IMR-90 (cell line): Measurements from ENCODE around the gene ARRB1. TPM values are rescaled to one million over a fixed set of nuclear protein-coding genes. Genes with fewer than 3 reads are reported as not detected.

Experiments
- ATAC-seq: fragments of 200-7000 bp; cut with Tn5 transposase; 2 replicates; pipeline ENCODE4 v1.9.1; 2020; ENCODE audit warnings: low read depth, mild to moderate bottlenecking, moderate library complexity
- BruUV-seq: library from RNA; stranded (reverse); fragments of 400-500 nt; replicated peaks from 2 replicates; lab custom pipeline; 2021; lab: Mats Ljungman, UMichigan
- CTCF ChIA-PET: fragments of 300-600 bp; formaldehyde crosslinking; extraction: SDS; loops from one replicate; lab custom pipeline; 2021; ENCODE audit warnings: antibody characterized with exemption; lab: Yijun Ruan, JAX
- POLR2A ChIA-PET: fragments of 300-600 bp; sonication (Branson Sonifier 250); formaldehyde crosslinking; loops from one replicate; lab custom pipeline; 2022; ENCODE audit warnings: antibody characterized with exemption; ENCODE audit not compliant: unreplicated experiment; lab: Charles Lee
- DNase-seq: peaks from one replicate; pipeline ENCODE4 v3.0.0; 2013
- H2AFZ ChIP-seq: replicated peaks from 2 replicates; pipeline ENCODE3; 2013; ENCODE audit warnings: low read length, mild to moderate bottlenecking; ENCODE audit not compliant: poor library complexity
- H2AK5ac ChIP-seq: 2 replicates; pipeline ENCODE4 v1.6.1; 2013; ENCODE audit warnings: low read depth, low read length, inconsistent platforms
- H2AK9ac ChIP-seq: replicated peaks from 2 replicates; pipeline ENCODE3; 2013; ENCODE audit warnings: mild to moderate bottlenecking, low read depth, low read length, moderate library complexity; ENCODE audit not compliant: poor library complexity
- H2BK120ac ChIP-seq: 2 replicates; pipeline ENCODE4 v1.6.1; 2013; ENCODE audit warnings: low read depth, low read length, inconsistent platforms
- H2BK15ac ChIP-seq: 3 replicates; pipeline ENCODE4 v1.6.1; 2013; ENCODE audit warnings: low read depth, low read length, inconsistent platforms
- H2BK20ac ChIP-seq: 2 replicates; pipeline ENCODE4 v1.6.1; 2013; ENCODE audit warnings: low read depth, mild to moderate bottlenecking, inconsistent platforms, low read length, moderate library complexity
- H2BK5ac ChIP-seq: 2 replicates; pipeline ENCODE4 v1.6.1; 2013; ENCODE audit warnings: mild to moderate bottlenecking, low read depth, low read length, inconsistent platforms; ENCODE audit not compliant: poor library complexity, severe bottlenecking
- H3K14ac ChIP-seq: replicated peaks from 2 replicates; pipeline ENCODE4 v1.6.1; 2013; ENCODE audit warnings: low read depth, low read length, inconsistent platforms
- H3K18ac ChIP-seq: 2 replicates; pipeline ENCODE4 v1.6.1; 2013; ENCODE audit warnings: low read depth, low read length, control low read depth
- H3K23ac ChIP-seq: 2 replicates; pipeline ENCODE4 v1.6.1; 2013; ENCODE audit warnings: low read depth, low read length, inconsistent platforms
- H3K27ac ChIP-seq: 2 replicates; pipeline ENCODE4 v1.5.1; 2013; ENCODE audit warnings: mild to moderate bottlenecking, control low read depth, low read length; ENCODE audit not compliant: insufficient read depth
- H3K27me3 ChIP-seq: 2 replicates; pipeline ENCODE4 v1.6.1; 2013; ENCODE audit warnings: low read length; ENCODE audit not compliant: control insufficient read depth, insufficient read depth
- H3K36me3 ChIP-seq: 2 replicates; pipeline ENCODE4 v1.6.1; 2013; ENCODE audit warnings: low read length, mixed read lengths; ENCODE audit not compliant: control insufficient read depth, insufficient read depth
- H3K4ac ChIP-seq: 2 replicates; pipeline ENCODE4 v1.6.1; 2013; ENCODE audit warnings: low read depth, low read length, inconsistent platforms
- H3K4me1 ChIP-seq: 2 replicates; pipeline ENCODE4 v1.6.1; 2013; ENCODE audit warnings: low read length, mixed read lengths; ENCODE audit not compliant: control insufficient read depth, insufficient read depth
- H3K4me2 ChIP-seq: 2 replicates; pipeline ENCODE4 v1.6.1; 2013; ENCODE audit warnings: low read depth, mild to moderate bottlenecking, control low read depth, low read length, moderate library complexity
- H3K4me3 ChIP-seq: 2 replicates; pipeline ENCODE4 v1.5.1; 2013; ENCODE audit warnings: low read depth, mild to moderate bottlenecking, control low read depth, low read length, moderate library complexity; ENCODE audit not compliant: insufficient read depth
- H3K56ac ChIP-seq: 2 replicates; pipeline ENCODE4 v1.6.1; 2013; ENCODE audit warnings: low read length, inconsistent platforms; ENCODE audit not compliant: insufficient read depth; ENCODE audit errors: extremely low read depth
- H3K79me1 ChIP-seq, 2 experiments: 2 replicates each; pipeline ENCODE4 v1.6.1; 2013; ENCODE audit warnings: low read length in 2 of 2, inconsistent platforms in 1 of 2, low read depth in 1 of 2
- H3K9ac ChIP-seq: 2 replicates; pipeline ENCODE4 v1.6.1; 2013; ENCODE audit warnings: low read depth, low read length, control low read depth
- H3K9me1 ChIP-seq: 2 replicates; pipeline ENCODE4 v1.6.1; 2013; ENCODE audit warnings: low read length, inconsistent platforms; ENCODE audit not compliant: insufficient read depth
- H3K9me3 ChIP-seq: 2 replicates; pipeline ENCODE4 v1.6.1; 2013; ENCODE audit warnings: low read length; ENCODE audit not compliant: control insufficient read depth, insufficient read depth
- H4K20me1 ChIP-seq: 2 replicates; pipeline ENCODE4 v1.6.1; 2013; ENCODE audit warnings: low read length, inconsistent platforms; ENCODE audit not compliant: insufficient read depth
- H4K5ac ChIP-seq: 2 replicates; pipeline ENCODE4 v1.6.1; 2013; ENCODE audit warnings: mild to moderate bottlenecking, low read depth, low read length, control low read depth
- H4K8ac ChIP-seq, 2 experiments: 2 replicates each; pipeline ENCODE4 v1.6.1; 2013; ENCODE audit warnings: low read depth in 2 of 2, low read length in 2 of 2, control low read depth in 1 of 2, inconsistent platforms in 1 of 2
- H4K91ac ChIP-seq: 2 replicates; pipeline ENCODE4 v1.6.1; 2013; ENCODE audit warnings: low read depth, low read length, inconsistent platforms; ENCODE audit not compliant: insufficient read depth
- CEBPB ChIP-seq: IDR thresholded peaks from 2 replicates; pipeline ENCODE4 v1.6.1; 2012; ENCODE audit warnings: low read depth, low read length, improper control_type of control experiment
- CTCF ChIP-seq: conservative IDR thresholded peaks from 2 replicates; pipeline ENCODE4 v1.5.1; 2012; ENCODE audit warnings: mild to moderate bottlenecking, low read depth, low read length, improper control_type of control experiment
- FOS ChIP-seq: fragments of 150-350 bp; IDR thresholded peaks from 2 replicates; pipeline ENCODE4 v1.6.1; 2016; ENCODE audit warnings: low read depth, low read length
- MAZ ChIP-seq: IDR thresholded peaks from 2 replicates; pipeline ENCODE4 v1.6.1; 2012; ENCODE audit warnings: low read depth, mild to moderate bottlenecking, low read length, improper control_type of control experiment, moderate library complexity, borderline replicate concordance
- POLR2A ChIP-seq: IDR thresholded peaks from 2 replicates; pipeline ENCODE4 v1.6.1; 2012; ENCODE audit warnings: mild to moderate bottlenecking, low read depth, low read length
- RCOR1 ChIP-seq: IDR thresholded peaks from 2 replicates; pipeline ENCODE4 v1.6.1; 2012; ENCODE audit warnings: mild to moderate bottlenecking, low read length, improper control_type of control experiment; ENCODE audit not compliant: insufficient replicate concordance
- RFX5 ChIP-seq: IDR thresholded peaks from 2 replicates; pipeline ENCODE4 v1.8.0; 2012; ENCODE audit warnings: low read depth, mild to moderate bottlenecking, low read length, moderate library complexity
- SMC3 ChIP-seq: fragments of 150-350 bp; IDR thresholded peaks from 2 replicates; pipeline ENCODE4 v1.6.1; 2016; ENCODE audit warnings: low read depth, mild to moderate bottlenecking, antibody characterized with exemption, low read length, moderate library complexity
- WGBS, 2 experiments: methylation state at CpG; one replicate each; pipeline versions ENCODE4 v1.1.5 to v1.1.7; 2013; ENCODE audit warnings: missing lambda C conversion rate in 2 of 2; ENCODE audit not compliant: insufficient read length in 1 of 2; ENCODE audit errors: extremely low coverage in 2 of 2; 5-methylcytosine and 5-hydroxymethylcytosine counted together
- dilution Hi-C: fragments of 300-500 bp; cut with HindIII; formaldehyde crosslinking; loops from one replicate; pipeline ENCODE4 v1.14.3; 2018; ENCODE audit warnings: low sequenced_read_pairs; ENCODE audit not compliant: unreplicated experiment
- in situ Hi-C: fragments of 300-500 bp; cut with MboI; formaldehyde crosslinking; loops from 3 replicates; pipeline ENCODE4 v1.14.3; 2019; ENCODE audit warnings: low sequenced_read_pairs, inconsistent platforms, mixed read lengths
- intact Hi-C: fragments of 100-400 bp; cut with micrococcal nuclease; formaldehyde crosslinking; loops from 2 replicates; pipeline ENCODE4 v1.10.0; 2022
- polyA plus RNA-seq, 3 experiments: library from polyadenylated mRNA; depleted of rRNA; stranded (reverse); fragments of >200 nt; gene quantifications; 2 replicates each; pipeline ENCODE4 v1.2.3, GENCODE V29; 2012; ENCODE audit warnings: low replicate concordance in 1 of 3
- total RNA-seq: library from RNA; depleted of rRNA; stranded (reverse); fragments of >200 nt; gene quantifications from 2 replicates; pipeline ENCODE4 v1.2.3, GENCODE V29; 2012

The ARRB1 gene
- total and polyA plus RNA-seq, 2 of the 4 experiments (the other 2 are of a cell fraction): 11.0 to 17.4 TPM

GRCh38 chr11:75314771-75315438 lies 36.6 kb downstream of the ARRB1 start:
- no peak overlapping the region for H3K23ac ChIP-seq
- H2BK5ac ChIP-seq: no peak overlapping the region
- H4K91ac ChIP-seq: no peak overlapping the region
- H2AFZ ChIP-seq: no peak overlapping the region
- no peak overlapping the region for H2BK120ac ChIP-seq
- H3K14ac ChIP-seq: no peak overlapping the region
- H3K56ac ChIP-seq: no peak overlapping the region
- no peak overlapping the region for H3K4me2 ChIP-seq
- no peak overlapping the region for H3K27ac ChIP-seq
- peaks cover 13% of the 10 kb centered on the region for H3K4me1 ChIP-seq
- H4K8ac ChIP-seq: no peak overlapping the region
- no peak overlapping the region for H2BK15ac ChIP-seq
- ATAC-seq (no peak), DNase-seq (no peak)
- no peak overlapping the region for H3K4ac ChIP-seq
- 97% methylated on average over 9 of the region's 16 CpGs; no CpG with 5 or more reads in 1 of the 2 experiments for WGBS, 2 experiments
- H2AK5ac ChIP-seq: no peak overlapping the region
- H3K4me3 ChIP-seq: no peak overlapping the region
- 0 out of 2 replicates have a peak, but pooled peaks cover 2% of the 10 kb centered on the region for H3K9me3 ChIP-seq
- no peak overlapping the region for H2BK20ac ChIP-seq
- no peak overlapping the region for H3K18ac ChIP-seq
- H3K9me1 ChIP-seq: no peaks in the 10 kb centered on the region; the same call in 1 of the 2 replicates
- no TSS peak for BruUV-seq
- dilution Hi-C loops: no loop called here
- H2AK9ac ChIP-seq: no peak overlapping the region
- H3K27me3 ChIP-seq: no peaks in the 10 kb centered on the region
- POLR2A ChIA-PET: no interaction called here
- CTCF ChIA-PET: no interaction called here
- no peaks in the 10 kb centered on the region for H3K79me1 ChIP-seq
- H4K5ac ChIP-seq: no peak overlapping the region
- intact Hi-C loops: no loop called here
- no peak overlapping the region for H3K9ac ChIP-seq
- no peak for TF ChIP-seq RCOR1
- TF ChIP-seq FOS: no peak
- no peak for TF ChIP-seq SMC3
- TF ChIP-seq MAZ: no peak
- TF ChIP-seq CTCF: no peak
- no peak for TF ChIP-seq CEBPB
- no peak for TF ChIP-seq RFX5
- TF ChIP-seq POLR2A: no peak
- H4K20me1 ChIP-seq: no peaks in the 10 kb centered on the region
- peaks cover 2% of the 10 kb centered on the region; the same call in 1 of the 2 replicates for H3K36me3 ChIP-seq
- in situ Hi-C loops: no loop called here
